C4-2B (cell line): ENCODE data around the gene PORCN.

Experiments used
- H3K27ac ChIP-seq: fragments of 450-650 bp; 2 replicates; pipeline ENCODE4 v1.5.1; 2017
- ZFX ChIP-seq: fragments of 450-650 bp; IDR thresholded peaks from 2 replicates; pipeline ENCODE4 v1.6.1; 2017
- TF ChIP-seq, protein P1 (sequence below): fragments of 450-650 bp; conservative IDR thresholded peaks from 2 replicates; pipeline ENCODE4 v1.5.1; 2017; ENCODE audit warnings: mild to moderate bottlenecking

Gene PORCN

DNA sequence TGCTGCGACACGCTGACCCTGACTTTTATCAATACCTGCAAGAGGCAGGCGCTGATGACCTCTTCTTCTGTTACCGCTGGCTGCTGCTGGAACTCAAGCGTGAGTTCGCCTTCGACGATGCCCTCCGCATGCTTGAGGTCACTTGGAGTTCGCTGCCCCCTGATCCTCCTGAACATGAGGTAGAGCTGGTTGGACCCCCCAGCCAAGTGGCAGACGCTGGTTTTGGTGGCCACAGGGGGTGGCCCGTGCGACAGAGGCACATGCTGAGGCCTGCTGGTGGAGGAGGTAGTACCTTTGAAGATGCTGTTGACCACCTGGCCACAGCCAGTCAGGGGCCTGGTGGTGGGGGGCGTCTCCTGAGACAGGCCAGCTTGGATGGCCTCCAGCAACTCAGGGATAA is 51.3 kb downstream of the PORCN start:
- TF ChIP-seq, protein P1, sequence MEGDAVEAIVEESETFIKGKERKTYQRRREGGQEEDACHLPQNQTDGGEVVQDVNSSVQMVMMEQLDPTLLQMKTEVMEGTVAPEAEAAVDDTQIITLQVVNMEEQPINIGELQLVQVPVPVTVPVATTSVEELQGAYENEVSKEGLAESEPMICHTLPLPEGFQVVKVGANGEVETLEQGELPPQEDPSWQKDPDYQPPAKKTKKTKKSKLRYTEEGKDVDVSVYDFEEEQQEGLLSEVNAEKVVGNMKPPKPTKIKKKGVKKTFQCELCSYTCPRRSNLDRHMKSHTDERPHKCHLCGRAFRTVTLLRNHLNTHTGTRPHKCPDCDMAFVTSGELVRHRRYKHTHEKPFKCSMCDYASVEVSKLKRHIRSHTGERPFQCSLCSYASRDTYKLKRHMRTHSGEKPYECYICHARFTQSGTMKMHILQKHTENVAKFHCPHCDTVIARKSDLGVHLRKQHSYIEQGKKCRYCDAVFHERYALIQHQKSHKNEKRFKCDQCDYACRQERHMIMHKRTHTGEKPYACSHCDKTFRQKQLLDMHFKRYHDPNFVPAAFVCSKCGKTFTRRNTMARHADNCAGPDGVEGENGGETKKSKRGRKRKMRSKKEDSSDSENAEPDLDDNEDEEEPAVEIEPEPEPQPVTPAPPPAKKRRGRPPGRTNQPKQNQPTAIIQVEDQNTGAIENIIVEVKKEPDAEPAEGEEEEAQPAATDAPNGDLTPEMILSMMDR, result no peak
- H3K27ac ChIP-seq, result no peak overlapping the region

DNA sequence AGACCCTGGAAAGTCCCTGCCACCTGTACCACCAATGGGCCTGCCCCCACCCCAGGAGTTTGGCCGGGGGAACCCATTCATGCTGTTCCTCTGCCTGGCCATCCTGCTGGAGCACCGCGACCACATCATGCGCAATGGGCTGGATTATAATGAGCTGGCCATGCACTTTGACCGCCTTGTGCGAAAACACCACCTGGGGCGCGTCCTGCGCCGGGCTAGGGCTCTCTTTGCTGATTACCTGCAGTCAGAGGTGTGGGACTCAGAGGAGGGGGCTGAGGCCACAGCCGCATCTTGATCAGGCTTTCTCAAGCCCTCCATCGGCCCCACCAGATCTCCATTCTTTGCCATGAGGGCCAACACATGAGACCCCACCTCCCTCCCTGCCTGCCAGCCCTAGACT is 51.9 kb downstream of the PORCN start:
- H3K27ac ChIP-seq, result no peak overlapping the region
- TF ChIP-seq ZFX, result no peak
- TF ChIP-seq, protein P1, result no peak

DNA sequence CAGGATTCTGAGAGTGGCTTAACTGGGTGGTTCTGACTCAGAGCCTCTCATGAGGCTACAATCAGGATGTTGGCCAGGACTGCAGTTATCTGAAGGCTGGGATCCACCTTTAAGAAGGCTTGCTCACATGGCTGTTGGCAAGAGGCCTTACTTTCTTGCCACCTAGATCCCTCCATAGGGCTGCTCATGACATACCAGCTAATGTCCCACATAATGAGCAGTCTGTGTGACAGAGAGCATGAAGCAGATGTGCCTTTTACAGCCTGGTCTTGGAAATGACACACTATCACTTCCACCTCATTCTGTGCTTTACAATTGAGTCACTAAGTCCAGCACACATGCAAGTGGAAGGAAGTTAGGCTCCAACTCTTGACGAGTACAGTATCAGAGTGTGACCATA is 61.2 kb downstream of the PORCN start:
- no peak for TF ChIP-seq ZFX
- TF ChIP-seq, protein P1, result no peak
- no peak overlapping the region for H3K27ac ChIP-seq
